Mesenchymal stem cell (in vitro differentiated cells and primary cell): ENCODE measurements around the gene ZNF316.
A peak's percentile ranks its signal among the peaks of the same experiment; 100 is the strongest.

Experiments
- DNase-seq: peaks from one replicate; pipeline ENCODE4 v3.0.0-alpha.2; 2013
- H2AFZ ChIP-seq: one replicate; pipeline ENCODE4 v1.6.1; 2013; ENCODE audit warnings: low read depth, mild to moderate bottlenecking, control low read depth, inconsistent platforms, low read length, moderate library complexity
- H2AK5ac ChIP-seq: 2 replicates; pipeline ENCODE4 v1.6.1; 2013; ENCODE audit warnings: low read length, moderate library complexity, mild to moderate bottlenecking, inconsistent platforms; ENCODE audit not compliant: severe bottlenecking
- H2BK120ac ChIP-seq: one replicate; pipeline ENCODE4 v1.6.1; 2013; ENCODE audit warnings: low read depth, mild to moderate bottlenecking, inconsistent platforms, low read length, moderate library complexity
- H2BK12ac ChIP-seq, 2 experiments: one replicate each; pipeline ENCODE4 v1.6.1; 2013; ENCODE audit warnings: inconsistent platforms in 2 of 2, low read length in 2 of 2, mild to moderate bottlenecking in 2 of 2, moderate library complexity in 2 of 2, control low read depth in 1 of 2
- H2BK15ac ChIP-seq: one replicate; pipeline ENCODE4 v1.6.1; 2013; ENCODE audit warnings: mild to moderate bottlenecking, low read depth, inconsistent platforms; ENCODE audit not compliant: poor library complexity, severe bottlenecking
- H2BK5ac ChIP-seq: 2 replicates; pipeline ENCODE4 v1.6.1; 2013; ENCODE audit warnings: low read depth, mild to moderate bottlenecking, low read length, control low read depth, inconsistent platforms; ENCODE audit not compliant: poor library complexity, severe bottlenecking
- H3K14ac ChIP-seq, 2 experiments: one replicate each; pipeline ENCODE4 v1.6.1; 2013; ENCODE audit warnings: inconsistent platforms in 2 of 2, low read length in 2 of 2, control low read depth in 1 of 2, mild to moderate bottlenecking in 1 of 2, moderate library complexity in 1 of 2
- H3K18ac ChIP-seq, 2 experiments: one replicate each; pipeline ENCODE4 v1.6.1; 2013; ENCODE audit warnings: inconsistent platforms in 2 of 2, low read length in 2 of 2, control low read depth in 1 of 2, low read depth in 1 of 2, mild to moderate bottlenecking in 1 of 2
- H3K23ac ChIP-seq, 2 experiments: one replicate each; pipeline ENCODE4 v1.6.1; 2013; ENCODE audit warnings: inconsistent platforms in 2 of 2, low read length in 2 of 2, mild to moderate bottlenecking in 2 of 2, moderate library complexity in 2 of 2, control low read depth in 1 of 2
- H3K27ac ChIP-seq: 2 replicates; pipeline ENCODE4 v1.5.1; 2013; ENCODE audit warnings: mild to moderate bottlenecking, moderate library complexity, low read length, control low read depth, inconsistent platforms; ENCODE audit not compliant: poor library complexity, severe bottlenecking
- H3K27me3 ChIP-seq, 2 experiments: 2 replicates each; pipeline versions ENCODE4 v1.6.1 to v1.7.0; 2013; ENCODE audit warnings: low read length in 2 of 2, mild to moderate bottlenecking in 2 of 2, moderate library complexity in 2 of 2, control low read depth in 1 of 2, inconsistent platforms in 1 of 2; ENCODE audit not compliant: control insufficient read depth in 1 of 2, insufficient read depth in 1 of 2
- H3K36me3 ChIP-seq, 2 experiments: 2 replicates each; pipeline versions ENCODE4 v1.6.1 to v1.7.0; 2013; ENCODE audit warnings: low read length in 2 of 2, control low read depth in 1 of 2, inconsistent platforms in 1 of 2, low read depth in 1 of 2, mild to moderate bottlenecking in 1 of 2; ENCODE audit not compliant: insufficient read depth in 2 of 2, control insufficient read depth in 1 of 2
- H3K4ac ChIP-seq, 2 experiments: one replicate each; pipeline ENCODE4 v1.6.1; 2013; ENCODE audit warnings: inconsistent platforms in 2 of 2, low read length in 2 of 2, mild to moderate bottlenecking in 2 of 2, moderate library complexity in 2 of 2, control low read depth in 1 of 2, low read depth in 1 of 2
- H3K4me1 ChIP-seq: 2 replicates; pipeline ENCODE4 v1.6.1; 2013; ENCODE audit warnings: low read depth, low read length, control low read depth; ENCODE audit not compliant: control insufficient read depth, insufficient read depth
- H3K4me2 ChIP-seq: 2 replicates; pipeline ENCODE4 v1.6.1; 2013; ENCODE audit warnings: low read length, mild to moderate bottlenecking, inconsistent platforms; ENCODE audit not compliant: poor library complexity, severe bottlenecking
- H3K4me3 ChIP-seq, 2 experiments: 2 replicates each; pipeline versions ENCODE4 v1.5.1 to v1.7.0; 2013; ENCODE audit warnings: low read length in 2 of 2, mild to moderate bottlenecking in 2 of 2, control low read depth in 1 of 2, low read depth in 1 of 2; ENCODE audit not compliant: insufficient read depth in 1 of 2
- H3K79me1 ChIP-seq: replicated peaks from 2 replicates; pipeline ENCODE4 v1.6.1; 2013; ENCODE audit warnings: mild to moderate bottlenecking, control low read depth, low read length, inconsistent platforms; ENCODE audit not compliant: poor library complexity, severe bottlenecking
- H3K9ac ChIP-seq: 2 replicates; pipeline ENCODE4 v1.7.0; 2013; ENCODE audit warnings: mild to moderate bottlenecking, low read length, moderate library complexity
- H3K9me3 ChIP-seq: 2 replicates; pipeline ENCODE4 v1.7.0; 2013; ENCODE audit warnings: mild to moderate bottlenecking, low read length; ENCODE audit not compliant: control insufficient read depth
- H4K8ac ChIP-seq: one replicate; pipeline ENCODE4 v1.6.1; 2013; ENCODE audit warnings: inconsistent platforms, mild to moderate bottlenecking, low read length, moderate library complexity
- H4K91ac ChIP-seq: one replicate; pipeline ENCODE4 v1.6.1; 2013; ENCODE audit warnings: mild to moderate bottlenecking, low read length, inconsistent platforms
- WGBS: methylation state at CpG from one replicate; pipeline ENCODE4 v1.1.7; 2013; ENCODE audit warnings: mixed read lengths; 5-methylcytosine and 5-hydroxymethylcytosine counted together

ZNF316 gene

DNA sequence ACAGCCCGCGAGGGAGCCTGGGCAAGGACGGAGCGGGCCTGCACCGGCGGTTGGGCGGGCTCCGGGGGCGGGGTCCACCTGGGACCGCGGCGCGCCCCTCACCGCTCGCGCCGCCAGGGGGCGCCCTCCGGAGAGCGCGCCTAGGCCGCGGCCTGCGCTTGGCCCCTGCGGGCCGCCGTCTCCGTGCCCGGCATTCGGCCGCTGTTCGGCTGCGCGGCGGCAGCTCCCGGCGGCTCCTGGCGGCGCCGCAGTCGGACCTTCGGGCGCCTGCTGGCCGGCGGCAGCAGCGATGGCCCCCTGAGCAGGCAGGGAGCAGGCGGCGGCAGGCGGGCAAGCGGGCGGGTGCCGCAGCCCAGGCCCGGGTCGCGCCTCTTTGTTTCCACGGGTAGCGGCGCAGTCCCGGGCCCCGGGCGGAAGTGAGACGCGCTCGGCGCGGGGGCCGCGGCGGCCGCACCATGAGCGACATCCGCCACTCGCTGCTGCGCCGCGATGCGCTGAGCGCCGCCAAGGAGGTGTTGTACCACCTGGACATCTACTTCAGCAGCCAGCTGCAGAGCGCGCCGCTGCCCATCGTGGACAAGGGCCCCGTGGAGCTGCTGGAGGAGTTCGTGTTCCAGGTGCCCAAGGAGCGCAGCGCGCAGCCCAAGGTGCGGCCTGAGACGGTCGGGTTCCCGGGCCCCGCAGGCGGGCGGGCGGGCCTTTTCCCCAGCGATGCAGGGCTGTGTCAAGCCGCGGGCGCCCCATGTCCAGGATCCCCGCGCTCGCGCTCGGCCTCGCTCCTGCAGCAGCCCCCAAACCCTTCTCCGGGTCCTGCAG lies 47.1 kb upstream of the ZNF316 start, which contains the start of gene INTS15:
INTS15 (plus strand) TSS at position 193 of the 816 bp plus-strand sequence; CDS start at position 456, 263 bp downstream.
- H4K91ac ChIP-seq = peak within 1 kb of the TSS; percentile 92
- H3K4ac ChIP-seq = peak within 1 kb of the TSS; percentile 87 to 95
- H3K36me3 ChIP-seq = peaks cover 52% of the 10 kb centered on the region in 2 experiments
- H2BK12ac ChIP-seq = no peak within 1 kb of the TSS
- peak within 1 kb of the TSS; percentile 75 for H2AFZ ChIP-seq
- H3K18ac ChIP-seq = peak within 1 kb of the TSS; percentile 82 to 98
- H2BK15ac ChIP-seq = peak within 1 kb of the TSS; percentile 23
- peak within 1 kb of the TSS; percentile 90 for H3K9ac ChIP-seq
- peak within 1 kb of the TSS; percentile 95 for H2BK120ac ChIP-seq
- no peaks in the 10 kb centered on the region for H3K9me3 ChIP-seq
- WGBS = under 1% methylated on average over 96 of the region's 107 CpGs
- peak within 1 kb of the TSS; percentile 68 to 99 for H3K14ac ChIP-seq
- H3K27ac ChIP-seq = peak within 1 kb of the TSS; percentile 66
- H4K8ac ChIP-seq = peak within 1 kb of the TSS; percentile 92
- DNase-seq = peak; percentile 77
- peak within 1 kb of the TSS in 1 of 2 experiments; percentile 70 for H3K23ac ChIP-seq
- peak within 1 kb of the TSS; percentile 50 for H2BK5ac ChIP-seq
- peak within 1 kb of the TSS; percentile 98 for H3K4me2 ChIP-seq
- no peaks in the 10 kb centered on the region for H3K27me3 ChIP-seq
- peaks cover 19% of the 10 kb centered on the region for H3K79me1 ChIP-seq
- peaks cover 8% of the 10 kb centered on the region for H3K4me1 ChIP-seq
- H2AK5ac ChIP-seq = no peak within 1 kb of the TSS
- peak within 1 kb of the TSS; percentile 94 to 96 for H3K4me3 ChIP-seq

DNA sequence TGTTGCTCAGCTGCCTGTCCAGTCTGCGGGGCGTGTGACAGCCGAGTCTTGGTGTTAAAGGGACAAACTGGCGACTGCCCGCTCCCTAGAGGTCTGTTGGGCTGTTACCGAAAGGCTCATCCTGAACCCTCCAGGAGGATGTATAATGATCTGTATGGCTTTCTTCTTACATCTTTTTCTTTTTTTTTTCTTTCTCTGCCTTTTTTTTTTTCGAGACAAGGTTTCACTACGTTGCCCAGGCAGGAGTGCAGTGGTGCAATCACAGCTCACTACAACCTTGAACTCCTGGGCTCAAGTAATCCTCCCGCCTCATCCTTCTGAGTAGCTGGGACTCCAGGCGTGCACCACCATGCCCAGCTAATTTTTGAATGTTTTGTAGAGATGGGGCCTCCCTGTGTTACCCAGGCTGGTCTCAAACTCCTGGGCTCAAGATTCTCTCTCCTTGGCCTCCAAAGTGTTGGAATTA lies 46.4 kb upstream of the ZNF316 start:
- Histone ChIP-seq H3K4me1 (peaks cover 8% of the 10 kb centered on the region), H3K4me2 (peak overlapping the region; percentile 98), H2BK12ac (no peak overlapping the region), H2BK5ac (no peak overlapping the region), H3K4me3 (peak overlapping the region; percentile 94 to 96), H4K91ac (peak overlapping the region; percentile 64), H2BK120ac (no peak overlapping the region), H3K27ac (no peak overlapping the region), H4K8ac (peak overlapping the region; percentile 92), H3K23ac (peak overlapping the region in 1 of 2 experiments; percentile 70), H2AK5ac (no peak overlapping the region), H2AFZ (peak overlapping the region; percentile 75), H3K18ac (peak overlapping the region; percentile 82 to 98), H3K27me3 (no peaks in the 10 kb centered on the region), H3K36me3 (peaks cover 53 to 55% of the 10 kb centered on the region in 2 experiments), H3K79me1 (peaks cover 25% of the 10 kb centered on the region), H3K4ac (peak overlapping the region in 1 of 2 experiments; percentile 17), H3K9ac (peak overlapping the region; percentile 90), H3K9me3 (no peaks in the 10 kb centered on the region), H3K14ac (peak overlapping the region; percentile 26 to 99), H2BK15ac (peak overlapping the region; percentile 23)
- no peak for DNase-seq
- 29% methylated on average over 6 of the region's 10 CpGs for WGBS

DNA sequence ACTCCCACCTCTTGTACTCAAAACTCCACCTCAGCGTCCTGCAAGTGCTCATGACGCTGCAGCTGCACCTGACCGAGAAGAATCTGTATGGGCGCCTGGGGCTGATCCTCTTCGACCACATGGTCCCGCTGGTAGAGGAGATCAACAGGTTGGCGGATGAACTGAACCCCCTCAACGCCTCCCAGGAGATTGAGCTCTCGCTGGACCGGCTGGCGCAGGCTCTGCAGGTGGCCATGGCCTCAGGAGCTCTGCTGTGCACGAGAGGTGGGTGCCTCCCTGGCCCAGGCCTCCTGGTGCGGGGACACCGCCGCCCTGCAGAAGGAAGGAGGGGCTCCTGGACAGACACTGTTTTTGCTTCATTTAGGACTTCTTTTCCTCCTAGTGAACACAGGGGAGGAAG lies 37.0 kb upstream of the ZNF316 start:
- 99% methylated on average over 15 of the region's 15 CpGs for WGBS
- Histone ChIP-seq H3K79me1 (peaks cover 32% of the 10 kb centered on the region), H2AFZ (no peak overlapping the region), H3K4me2 (no peak overlapping the region), H3K4ac (no peak overlapping the region), H2BK15ac (no peak overlapping the region), H3K9me3 (no peaks in the 10 kb centered on the region), H3K27me3 (no peaks in the 10 kb centered on the region), H4K8ac (no peak overlapping the region), H3K36me3 (peaks cover 73 to 87% of the 10 kb centered on the region in 2 experiments), H3K27ac (no peak overlapping the region), H3K23ac (no peak overlapping the region), H3K9ac (no peak overlapping the region), H2BK5ac (no peak overlapping the region), H3K4me3 (no peak overlapping the region), H3K4me1 (no peaks in the 10 kb centered on the region), H2BK12ac (no peak overlapping the region), H3K18ac (no peak overlapping the region), H4K91ac (no peak overlapping the region), H3K14ac (no peak overlapping the region), H2BK120ac (no peak overlapping the region), H2AK5ac (no peak overlapping the region)
- DNase-seq = no peak

DNA sequence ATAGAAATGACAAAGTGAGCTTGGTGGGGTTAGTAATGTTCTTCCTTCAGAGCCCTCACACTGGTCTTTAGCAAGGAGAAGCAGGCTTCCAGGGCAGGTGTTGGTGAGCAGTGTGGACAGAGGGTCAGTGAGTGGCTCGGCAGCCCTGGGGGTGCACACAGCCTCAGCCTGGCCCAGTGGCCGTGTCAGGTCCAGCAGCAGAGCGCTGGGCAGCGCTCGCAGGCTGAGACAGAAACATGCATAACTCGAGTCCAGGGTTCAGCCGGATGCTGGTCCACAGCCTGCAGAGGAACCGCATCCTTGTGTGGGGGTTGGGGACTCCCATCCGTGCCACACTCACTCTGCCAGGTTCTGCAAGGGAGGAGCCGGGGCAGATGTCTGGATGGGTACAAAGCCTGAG lies 32.7 kb upstream of the ZNF316 start:
- H3K79me1 ChIP-seq = peaks cover 27% of the 10 kb centered on the region
- H2BK120ac ChIP-seq = no peak overlapping the region
- no peak overlapping the region for H4K8ac ChIP-seq
- no peak overlapping the region for H3K27ac ChIP-seq
- no peak overlapping the region for H3K23ac ChIP-seq
- no peak overlapping the region for H3K18ac ChIP-seq
- WGBS = 95% methylated on average over 10 of the region's 10 CpGs
- no peaks in the 10 kb centered on the region for H3K9me3 ChIP-seq
- DNase-seq = no peak
- no peak overlapping the region for H3K4ac ChIP-seq
- no peak overlapping the region for H2BK15ac ChIP-seq
- H2AFZ ChIP-seq = no peak overlapping the region
- H2BK5ac ChIP-seq = no peak overlapping the region
- no peak overlapping the region for H4K91ac ChIP-seq
- no peak overlapping the region for H3K4me3 ChIP-seq
- H3K27me3 ChIP-seq = no peaks in the 10 kb centered on the region
- H2BK12ac ChIP-seq = no peak overlapping the region
- H3K4me1 ChIP-seq = no peaks in the 10 kb centered on the region
- H3K14ac ChIP-seq = no peak overlapping the region
- H3K36me3 ChIP-seq = peaks cover 41 to 73% of the 10 kb centered on the region in 2 experiments
- H3K9ac ChIP-seq = no peak overlapping the region
- H2AK5ac ChIP-seq = no peak overlapping the region
- H3K4me2 ChIP-seq = no peak overlapping the region
